Esophagus squamous epithelium (tissue), 5 donors: Measurements from ENCODE around the gene IL13. TPM values are rescaled to one million over a fixed set of nuclear protein-coding genes. Genes with fewer than 3 reads are reported as not detected.

ENCODE experiments used
- DNase-seq: peaks from one replicate; lab custom pipeline; 2025; lab: John Stamatoyannopoulos, UW
- H3K27ac ChIP-seq, 4 donors: fragments of 200-600 bp; sonication (generic); one replicate each; pipeline ENCODE4 v1.5.1; 2016 to 2019; ENCODE audit warnings: mild to moderate bottlenecking in 1 of 4
- H3K27me3 ChIP-seq, 4 donors: fragments of 200-600 bp; sonication (generic); 1 replicate in 3 of 4; 2 replicates in 1 of 4; pipeline versions ENCODE4 v1.5.1 to v1.6.0; 2017 to 2021; ENCODE audit warnings: antibody characterized with exemption in 1 of 4
- H3K36me3 ChIP-seq, 3 donors: fragments of 200-600 bp; sonication (generic); one replicate each; pipeline ENCODE4 v1.5.1; 2016 to 2019
- H3K4me1 ChIP-seq, 3 donors: fragments of 200-600 bp; sonication (generic); one replicate each; pipeline ENCODE4 v1.5.1; 2017 to 2019
- H3K4me3 ChIP-seq, 4 donors: fragments of 200-600 bp; sonication (generic); 1 replicate in 3 of 4; 2 replicates in 1 of 4; pipeline ENCODE4 v1.5.1; 2016 to 2019; ENCODE audit warnings: mild to moderate bottlenecking in 2 of 4, moderate library complexity in 1 of 4
- H3K9me3 ChIP-seq, 3 donors: fragments of 200-600 bp; sonication (generic); one replicate each; pipeline ENCODE4 v1.5.1; 2016 to 2019
- CTCF ChIP-seq, 6 experiments: fragments of 450-650 bp in 4 of 6; fragments of 200-600 bp in 2 of 6; sonication (generic) in 2 of 6; IDR thresholded peaks; one replicate each; pipeline ENCODE4 v1.5.1; 2016 to 2019; ENCODE audit warnings: antibody characterized with exemption in 6 of 6, mild to moderate bottlenecking in 4 of 6, moderate library complexity in 4 of 6
- POLR2A ChIP-seq, 4 donors: fragments of 450-650 bp; IDR thresholded peaks; one replicate each; pipeline ENCODE4 v1.6.1; 2017; ENCODE audit warnings: antibody characterized with exemption in 4 of 4, mild to moderate bottlenecking in 4 of 4, moderate library complexity in 3 of 4
- WGBS, 2 donors: methylation state at CpG; one replicate each; pipeline ENCODE4 v1.1.5; 2018; 5-methylcytosine and 5-hydroxymethylcytosine counted together
- intact Hi-C: fragments of 100-400 bp; cut with DNase I; formaldehyde crosslinking; loops from one replicate; pipeline ENCODE4 v1.15.0; 2022
- total RNA-seq, 4 donors: library from RNA; depleted of rRNA; stranded (reverse); fragments of >200 nt; gene quantifications; one replicate each; pipeline ENCODE4 v1.1.0, GENCODE V29; 2016
- donor health status: DM: yes; HTN: yes; CAD: no.

IL13 gene
- total RNA-seq, 4 donors from 2014 or later, result not detected

- H3K27me3 ChIP-seq, result peaks cover 0 to 6% (median 0%) of the 10 kb centered on the region in 4 donors
- no peak overlapping the region for H3K27ac ChIP-seq
- TF ChIP-seq CTCF (IDR thresholded peaks at IDR 0.05) (no peak), POLR2A (IDR thresholded peaks at IDR 0.05) (no peak)
- no peaks in the 10 kb centered on the region for H3K4me1 ChIP-seq
- 78 to 86% methylated on average over 8 of the region's 10 CpGs for WGBS, 2 donors
- H3K4me3 ChIP-seq, result no peak overlapping the region
- H3K9me3 ChIP-seq, result no peaks in the 10 kb centered on the region
- DNase-seq, result no peak
- no peaks in the 10 kb centered on the region for H3K36me3 ChIP-seq
- intact Hi-C loops, result no loop called here
Observed at GRCh38 chr5:132667309-132667708, 9.3 kb downstream of the IL13 start.

GRCh38 chr5:132667761-132668705 lies 10.1 kb downstream of the IL13 start:
- Histone ChIP-seq H3K4me3 (no peak overlapping the region), H3K27me3 (peaks cover 0 to 6% (median 0%) of the 10 kb centered on the region in 4 donors), H3K9me3 (no peaks in the 10 kb centered on the region), H3K36me3 (no peaks in the 10 kb centered on the region), H3K4me1 (no peaks in the 10 kb centered on the region), H3K27ac (no peak overlapping the region)
- no peak for DNase-seq
- WGBS, 2 donors, result 76 to 79% methylated on average over 19 to 21 of the region's 22 CpGs
- TF ChIP-seq CTCF (IDR thresholded peaks at IDR 0.05), result no peak
- TF ChIP-seq POLR2A (IDR thresholded peaks at IDR 0.05), result no peak
- intact Hi-C loops, result no loop called here

- Histone ChIP-seq H3K27ac (no peak overlapping the region), H3K27me3 (peaks cover 0 to 6% (median 0%) of the 10 kb centered on the region in 4 donors), H3K4me1 (peaks cover 0 to under 1% (median 0%) of the 10 kb centered on the region in 3 donors), H3K9me3 (no peaks in the 10 kb centered on the region), H3K4me3 (no peak overlapping the region), H3K36me3 (no peaks in the 10 kb centered on the region)
- 79 to 100% methylated on average over 5 to 10 of the region's 14 CpGs for WGBS, 2 donors
- TF ChIP-seq CTCF (IDR thresholded peaks at IDR 0.05) (no peak), POLR2A (IDR thresholded peaks at IDR 0.05) (no peak)
- no peak for DNase-seq
- intact Hi-C loops, result no loop called here
Observed at GRCh38 chr5:132668706-132669454, 10.9 kb downstream of the IL13 start.

GRCh38 chr5:132669455-132669820 lies 11.5 kb downstream of the IL13 start:
- no peaks in the 10 kb centered on the region for H3K9me3 ChIP-seq
- H3K4me1 ChIP-seq, result peaks cover 0 to 6% (median 3%) of the 10 kb centered on the region in 3 donors
- TF ChIP-seq POLR2A (IDR thresholded peaks at IDR 0.05), result no peak
- no peak for TF ChIP-seq CTCF (IDR thresholded peaks at IDR 0.05)
- H3K4me3 ChIP-seq, result no peak overlapping the region
- 58 to 77% methylated on average over 2 to 6 of the region's 7 CpGs for WGBS, 2 donors
- peaks cover 0 to 6% (median 0%) of the 10 kb centered on the region in 4 donors for H3K27me3 ChIP-seq
- H3K36me3 ChIP-seq, result no peaks in the 10 kb centered on the region
- no peak for DNase-seq
- H3K27ac ChIP-seq, result no peak overlapping the region
- intact Hi-C loops, result no loop called here
